Thyroid gland (tissue), 4 donors: ENCODE measurements around the gene BTN2A1. TPM values are rescaled to one million over a fixed set of nuclear protein-coding genes. Genes with fewer than 3 reads are reported as not detected.

ENCODE experiments used
- DNase-seq, 2 donors: peaks; one replicate each; pipeline ENCODE4 v3.0.0-alpha.2; 2019
- H3K27ac ChIP-seq, 3 donors: fragments of 200-600 bp; sonication (generic); 1 replicate in 2 of 3; 2 replicates in 1 of 3; pipeline ENCODE4 v1.5.1; 2016 to 2019; ENCODE audit warnings: mild to moderate bottlenecking in 1 of 3, moderate library complexity in 1 of 3
- H3K27me3 ChIP-seq: fragments of 200-600 bp; sonication (generic); one replicate; pipeline ENCODE4 v1.5.1; 2019
- H3K36me3 ChIP-seq, 2 donors: fragments of 200-600 bp; sonication (generic); one replicate each; pipeline ENCODE4 v1.5.1; 2016 to 2019
- H3K4me1 ChIP-seq, 2 donors: fragments of 200-600 bp; sonication (generic); one replicate each; pipeline ENCODE4 v1.5.1; 2017 to 2019
- H3K4me3 ChIP-seq, 3 donors: fragments of 200-600 bp; sonication (generic); replicated peaks in 1 of 3; 1 replicate in 2 of 3; 2 replicates in 1 of 3; pipeline ENCODE4 v1.5.1; 2016; ENCODE audit warnings: mild to moderate bottlenecking in 1 of 3
- H3K9me3 ChIP-seq: fragments of 200-600 bp; sonication (generic); one replicate; pipeline ENCODE4 v1.5.1; 2017
- POLR2A ChIP-seq, 2 donors: fragments of 450-650 bp; IDR thresholded peaks; one replicate each; pipeline ENCODE4 v1.6.1; 2017; ENCODE audit warnings: antibody characterized with exemption in 2 of 2, mild to moderate bottlenecking in 2 of 2, moderate library complexity in 1 of 2
- WGBS, 2 donors: methylation state at CpG; one replicate each; pipeline ENCODE4 v1.1.5; 2017; 5-methylcytosine and 5-hydroxymethylcytosine counted together
- intact Hi-C: fragments of 100-400 bp; cut with DNase I; formaldehyde crosslinking; loops from one replicate; pipeline ENCODE4 v1.15.1; 2023
- total RNA-seq, 4 donors: library from RNA; depleted of rRNA; stranded (reverse); fragments of >200 nt; gene quantifications; one replicate each; pipeline ENCODE4 v1.2.3, GENCODE V29; 2016
- TF ChIP-seq, protein P1 (sequence below), 6 experiments: fragments of 200-600 bp in 3 of 6; fragments of 450-650 bp in 3 of 6; sonication (generic) in 3 of 6; IDR thresholded peaks; one replicate each; pipeline ENCODE4 v1.5.1; 2016 to 2019; ENCODE audit warnings: antibody characterized with exemption in 6 of 6, mild to moderate bottlenecking in 2 of 6, inconsistent platforms in 1 of 6, moderate library complexity in 1 of 6

Gene BTN2A1
- total RNA-seq, result 10 to 100 TPM in 3 of 4 donors, 1 to 10 TPM in 1; 9.9 to 12.3 (median 11.6) TPM

DNA sequence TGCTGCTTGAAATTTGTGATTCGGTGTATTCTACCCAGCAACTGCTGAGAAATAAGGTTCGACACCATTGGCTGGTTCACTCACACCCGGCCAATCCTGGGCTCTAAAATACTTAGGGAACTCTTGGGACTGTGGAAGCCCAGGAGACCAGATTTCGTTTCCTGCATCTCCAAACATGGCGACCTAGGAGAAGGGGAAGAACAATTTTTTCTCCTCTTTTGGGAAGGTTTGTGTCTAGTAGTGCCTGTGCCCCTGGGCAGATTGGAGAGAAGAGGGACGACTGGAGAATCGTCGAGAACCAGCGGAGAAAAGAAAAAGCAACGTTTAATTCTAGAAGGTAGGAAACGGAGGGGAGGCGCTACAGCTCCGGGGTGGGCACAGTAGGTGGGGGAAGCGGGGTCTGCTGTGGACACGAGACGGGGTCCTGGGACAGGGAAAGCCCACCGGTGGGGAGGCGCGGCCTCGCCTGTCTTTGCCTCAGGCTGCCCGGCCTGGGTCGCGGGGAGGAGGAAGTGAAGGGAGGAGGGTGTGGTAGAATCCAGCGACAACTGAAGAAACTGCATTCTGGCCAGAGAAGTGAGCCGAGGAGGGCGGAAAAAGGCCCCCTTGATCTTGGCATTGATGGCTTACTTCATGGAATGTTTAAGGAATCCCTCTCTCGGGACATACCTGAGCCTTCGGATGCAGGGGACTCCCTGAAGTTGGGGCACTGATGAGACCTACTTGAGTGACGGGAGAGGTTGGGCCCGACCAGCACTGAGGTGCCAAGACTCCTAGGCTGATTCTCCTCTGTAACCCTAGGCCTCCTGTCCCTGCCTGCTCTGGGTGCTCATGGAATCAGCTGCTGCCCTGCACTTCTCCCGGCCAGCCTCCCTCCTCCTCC, at the start of gene BTN2A1:
BTN2A1 (plus strand) TSS at position 150 of the 883 bp plus-strand sequence; CDS start at position 832, 682 bp downstream.
- DNase-seq, result peak; percentile 79 to 83
- Histone ChIP-seq H3K27ac (peak within 1 kb of the TSS; percentile 93 to 96 (median 95)), H3K9me3 (no peaks in the 10 kb centered on the region), H3K27me3 (no peaks in the 10 kb centered on the region), H3K4me3 (peak within 1 kb of the TSS; percentile 76 to 88 (median 87)), H3K36me3 (peaks cover under 1 to 6% of the 10 kb centered on the region in 2 donors), H3K4me1 (peaks cover 16 to 33% of the 10 kb centered on the region in 2 donors)
- intact Hi-C loops, result no loop called here
- 1% methylated on average over 30 to 31 of the region's 31 CpGs for WGBS, 2 donors
- peak in 1 of 2 donors; percentile 59 for TF ChIP-seq POLR2A (IDR thresholded peaks at IDR 0.05)
- TF ChIP-seq, protein P1, sequence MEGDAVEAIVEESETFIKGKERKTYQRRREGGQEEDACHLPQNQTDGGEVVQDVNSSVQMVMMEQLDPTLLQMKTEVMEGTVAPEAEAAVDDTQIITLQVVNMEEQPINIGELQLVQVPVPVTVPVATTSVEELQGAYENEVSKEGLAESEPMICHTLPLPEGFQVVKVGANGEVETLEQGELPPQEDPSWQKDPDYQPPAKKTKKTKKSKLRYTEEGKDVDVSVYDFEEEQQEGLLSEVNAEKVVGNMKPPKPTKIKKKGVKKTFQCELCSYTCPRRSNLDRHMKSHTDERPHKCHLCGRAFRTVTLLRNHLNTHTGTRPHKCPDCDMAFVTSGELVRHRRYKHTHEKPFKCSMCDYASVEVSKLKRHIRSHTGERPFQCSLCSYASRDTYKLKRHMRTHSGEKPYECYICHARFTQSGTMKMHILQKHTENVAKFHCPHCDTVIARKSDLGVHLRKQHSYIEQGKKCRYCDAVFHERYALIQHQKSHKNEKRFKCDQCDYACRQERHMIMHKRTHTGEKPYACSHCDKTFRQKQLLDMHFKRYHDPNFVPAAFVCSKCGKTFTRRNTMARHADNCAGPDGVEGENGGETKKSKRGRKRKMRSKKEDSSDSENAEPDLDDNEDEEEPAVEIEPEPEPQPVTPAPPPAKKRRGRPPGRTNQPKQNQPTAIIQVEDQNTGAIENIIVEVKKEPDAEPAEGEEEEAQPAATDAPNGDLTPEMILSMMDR (IDR thresholded peaks at IDR 0.05), result no peak

DNA sequence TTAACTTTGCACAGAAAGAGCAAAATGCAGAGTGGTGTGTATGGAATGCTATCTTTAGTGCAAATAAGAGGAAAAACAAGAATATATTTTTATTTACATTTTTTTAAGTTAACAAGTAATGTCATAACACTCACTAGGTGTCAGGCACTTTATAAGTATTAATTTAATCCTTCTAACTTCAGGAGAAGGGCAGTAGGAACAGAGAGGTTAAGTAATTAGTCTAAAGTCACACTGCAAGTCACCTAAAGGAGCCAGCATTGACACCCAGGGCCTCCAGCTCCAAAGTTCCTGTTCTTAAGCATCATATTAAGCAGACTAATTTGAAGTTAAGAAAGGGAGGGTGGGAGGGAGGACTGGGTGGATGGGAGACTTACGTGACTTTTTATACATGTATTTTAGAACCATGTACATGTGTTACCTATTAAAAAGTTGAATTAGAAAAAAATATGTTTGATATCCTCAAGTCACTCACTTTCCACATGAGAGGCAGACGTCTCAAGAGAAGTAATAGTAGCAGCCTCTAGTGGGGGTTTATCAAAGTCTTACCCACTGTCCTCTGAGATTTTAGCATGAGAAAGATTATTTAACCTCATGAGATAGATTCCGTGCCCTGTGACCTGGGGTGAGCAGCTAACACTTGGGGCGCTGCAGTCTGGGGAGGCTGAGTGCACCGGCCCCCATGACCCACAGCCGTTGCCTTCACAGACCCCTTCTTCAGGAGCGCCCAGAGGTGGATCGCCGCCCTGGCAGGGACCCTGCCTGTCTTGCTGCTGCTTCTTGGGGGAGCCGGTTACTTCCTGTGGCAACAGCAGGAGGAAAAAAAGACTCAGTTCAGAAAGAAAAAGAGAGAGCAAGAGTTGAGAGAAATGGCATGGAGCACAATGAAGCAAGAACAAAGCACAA, 48.7 kb upstream of the BTN2A1 start:
- TF ChIP-seq, protein P1 (IDR thresholded peaks at IDR 0.05), result no peak
- no peak for TF ChIP-seq POLR2A (IDR thresholded peaks at IDR 0.05)
- H3K36me3 ChIP-seq, result no peaks in the 10 kb centered on the region
- no peaks in the 10 kb centered on the region for H3K27me3 ChIP-seq
- 87 to 90% methylated on average over 10 of the region's 10 CpGs for WGBS, 2 donors
- no peak overlapping the region for H3K27ac ChIP-seq
- no peak overlapping the region for H3K4me3 ChIP-seq
- no peak for DNase-seq
- no peaks in the 10 kb centered on the region for H3K9me3 ChIP-seq
- intact Hi-C loops, result no loop called here
- peaks cover 0 to 3% of the 10 kb centered on the region in 2 donors for H3K4me1 ChIP-seq

DNA sequence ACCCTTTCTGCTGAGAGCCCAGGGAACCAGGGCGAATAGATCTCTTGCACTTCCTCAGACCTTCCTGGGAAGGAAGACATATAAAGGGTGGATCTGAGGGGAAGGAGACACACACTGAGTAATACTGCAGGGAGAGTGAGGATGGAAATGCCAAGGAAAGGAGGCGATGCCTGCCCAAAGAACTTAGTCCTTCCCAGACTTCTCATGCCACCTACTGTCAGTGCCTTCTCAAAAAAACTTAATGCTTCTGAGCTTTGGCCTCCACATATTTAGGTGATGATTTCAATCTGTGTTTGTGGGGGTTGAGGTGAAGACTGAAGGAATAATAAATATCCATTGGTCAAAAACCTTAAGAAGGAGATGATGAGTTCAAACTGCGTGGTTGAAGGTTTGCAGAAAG, 46.0 kb upstream of the BTN2A1 start:
- intact Hi-C loops, result no loop called here
- H3K27me3 ChIP-seq, result no peaks in the 10 kb centered on the region

DNA sequence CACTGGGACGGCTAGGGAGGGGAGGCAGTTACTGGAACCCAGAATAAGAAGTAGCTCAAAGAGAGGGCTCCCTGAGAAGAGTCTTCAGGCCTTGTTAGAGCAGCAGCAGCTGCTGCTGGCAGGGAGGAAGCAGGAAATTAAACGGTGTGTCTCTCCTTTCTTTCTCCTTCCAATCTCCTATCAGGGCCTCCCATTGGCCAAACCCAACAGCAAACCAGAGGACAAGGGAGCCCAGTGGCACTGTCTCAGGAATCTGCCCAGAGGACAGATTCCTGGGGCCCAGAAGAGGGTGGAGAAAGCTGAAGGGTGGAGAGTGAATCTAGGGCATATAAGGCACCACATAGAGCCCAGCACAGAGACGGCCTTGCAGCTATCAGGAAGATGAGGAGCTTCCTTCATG, 45.5 kb upstream of the BTN2A1 start:
- H3K4me3 ChIP-seq, result no peak overlapping the region
- intact Hi-C loops, result no loop called here
- no peaks in the 10 kb centered on the region for H3K27me3 ChIP-seq
- H3K36me3 ChIP-seq, result no peaks in the 10 kb centered on the region
- no peak for DNase-seq
- H3K4me1 ChIP-seq, result no peaks in the 10 kb centered on the region
- H3K27ac ChIP-seq, result no peak overlapping the region
- no peaks in the 10 kb centered on the region for H3K9me3 ChIP-seq
- TF ChIP-seq POLR2A (IDR thresholded peaks at IDR 0.05), result no peak
- TF ChIP-seq, protein P1 (IDR thresholded peaks at IDR 0.05), result no peak
- 63 to 70% methylated on average over 3 of the region's 3 CpGs for WGBS, 2 donors

More for the DNA sequence above, 46.0 kb upstream of the BTN2A1 start:
- DNase-seq, result no peak
- Histone ChIP-seq H3K27ac (no peak overlapping the region), H3K9me3 (no peaks in the 10 kb centered on the region), H3K4me1 (no peaks in the 10 kb centered on the region), H3K4me3 (no peak overlapping the region), H3K36me3 (no peaks in the 10 kb centered on the region)
- 94 to 98% methylated on average over 3 of the region's 3 CpGs for WGBS, 2 donors
- TF ChIP-seq, protein P1 (IDR thresholded peaks at IDR 0.05), result no peak
- TF ChIP-seq POLR2A (IDR thresholded peaks at IDR 0.05), result no peak
